Activated B cell treated with CpG ODN at 0.5 μM for 24 hours (primary cell): ENCODE results near the gene MAF. TPM values are rescaled to one million over a fixed set of nuclear protein-coding genes. Genes with fewer than 3 reads are reported as not detected.

ENCODE experiments used
- ATAC-seq: fragments of 200-7000 bp; cut with Tn5 transposase; one replicate; pipeline ENCODE4 v1.10.0; 2021; ENCODE audit warnings: low read depth, mild to moderate bottlenecking, moderate library complexity
- CTCF ChIA-PET: fragments of 350-600 bp; sonication (Branson Sonifier 250); formaldehyde crosslinking; loops from one replicate; lab custom pipeline; 2021; ENCODE audit warnings: antibody characterized with exemption; lab: Charles Lee
- POLR2A ChIA-PET: fragments of 350-600 bp; sonication (Branson Sonifier 250); formaldehyde crosslinking; loops from one replicate; lab custom pipeline; 2021; ENCODE audit warnings: antibody characterized with exemption; lab: Charles Lee
- DNase-seq: peaks from one replicate; pipeline ENCODE4 v3.0.0; 2022
- H3K27ac Mint-ChIP-seq: one replicate; pipeline ENCODE4 v1.8.0; 2020; ENCODE audit warnings: mixed read lengths
- H3K27me3 Mint-ChIP-seq: one replicate; pipeline ENCODE4 v1.8.0; 2021; ENCODE audit warnings: mixed read lengths
- H3K36me3 Mint-ChIP-seq: one replicate; pipeline ENCODE4 v1.8.0; 2021; ENCODE audit warnings: low read depth, mixed read lengths
- H3K4me1 Mint-ChIP-seq: one replicate; pipeline ENCODE4 v1.8.0; 2021; ENCODE audit warnings: mixed read lengths
- H3K4me3 Mint-ChIP-seq: one replicate; pipeline ENCODE4 v1.8.0; 2020; ENCODE audit warnings: mild to moderate bottlenecking, mixed read lengths
- H3K9me3 Mint-ChIP-seq: one replicate; pipeline ENCODE4 v1.8.0; 2020; ENCODE audit warnings: mixed read lengths
- intact Hi-C: fragments of 100-400 bp; cut with micrococcal nuclease; formaldehyde crosslinking; loops from one replicate; pipeline ENCODE4 v1.15.1; 2024
- total RNA-seq: library from RNA; stranded (reverse); gene quantifications from 2 replicates; pipeline ENCODE4 v1.2.3, GENCODE V29; 2022
- TF ChIP-seq, protein P1 (sequence below): fragments of 200-600 bp; IDR thresholded peaks from one replicate; pipeline ENCODE4 v1.8.0; 2022; ENCODE audit warnings: antibody characterized with exemption, mild to moderate bottlenecking

Gene MAF
- total RNA-seq, 1 donor from 2014 or later = 0.18 TPM

DNA sequence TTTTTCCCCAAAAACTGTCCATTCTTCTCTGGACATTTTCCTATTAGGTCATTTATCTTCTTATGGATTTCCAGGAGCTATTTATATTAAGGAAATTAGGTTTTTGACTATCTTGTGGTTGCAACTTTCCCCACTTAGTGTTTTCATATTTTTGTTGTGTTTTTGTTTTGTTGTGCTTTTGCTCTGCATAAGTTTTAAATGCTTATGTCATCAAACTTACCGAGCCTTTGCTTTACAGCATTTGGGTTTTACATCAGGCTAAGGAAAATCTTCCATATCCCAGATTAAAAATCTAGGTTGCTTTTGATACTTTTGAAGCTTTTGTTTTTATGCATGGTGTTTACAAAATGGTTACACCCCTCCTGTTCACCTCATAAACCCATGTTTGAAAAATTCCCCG is 27.5 kb downstream of the MAF start:
- intact Hi-C loops = no loop called here

DNA sequence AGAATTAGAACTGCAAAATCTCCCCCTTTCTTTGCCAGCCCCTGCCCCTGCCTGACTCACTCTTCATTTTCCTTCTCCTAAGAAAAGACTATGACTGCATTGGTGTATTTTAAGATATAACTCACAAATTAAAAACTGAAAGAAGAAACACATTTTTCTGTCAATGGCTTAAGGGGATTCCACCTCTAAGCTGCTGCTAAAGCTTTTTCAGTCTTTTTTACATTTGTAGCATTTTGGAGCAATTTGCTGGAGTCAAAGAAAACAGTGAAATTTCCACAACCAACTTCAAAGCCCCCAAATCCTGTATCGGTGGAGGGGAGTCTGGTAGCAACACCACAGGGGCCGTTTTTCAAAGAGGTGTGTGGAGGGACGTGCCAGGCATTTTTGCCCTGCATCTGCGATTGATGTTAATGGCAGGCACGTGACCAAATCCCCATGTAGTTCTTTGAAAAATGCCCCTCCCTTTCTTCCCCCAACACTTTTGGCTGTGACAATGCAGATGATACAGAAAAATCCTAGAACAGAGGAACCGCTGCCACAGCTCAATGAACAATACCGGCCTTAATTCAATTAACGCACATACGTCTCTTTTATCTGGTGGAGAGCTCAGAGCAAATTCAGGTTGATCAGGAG is 28.5 kb downstream of the MAF start:
- Mint-ChIP-seq H3K9me3 (no peaks in the 10 kb centered on the region), H3K36me3 (no peaks in the 10 kb centered on the region), H3K27ac (no peak overlapping the region), H3K4me1 (no peaks in the 10 kb centered on the region), H3K4me3 (no peak overlapping the region), H3K27me3 (peaks cover 20% of the 10 kb centered on the region)
- DNase-seq (no peak), ATAC-seq (no peak)
- POLR2A ChIA-PET = no interaction called here
- CTCF ChIA-PET = interaction anchor here (0.7 kb wide), 1 partner anchor 30 kb away, joined by 3 read pairs; no protein-coding TSS in a partner anchor
- intact Hi-C loops = no loop called here
- TF ChIP-seq, protein P1, sequence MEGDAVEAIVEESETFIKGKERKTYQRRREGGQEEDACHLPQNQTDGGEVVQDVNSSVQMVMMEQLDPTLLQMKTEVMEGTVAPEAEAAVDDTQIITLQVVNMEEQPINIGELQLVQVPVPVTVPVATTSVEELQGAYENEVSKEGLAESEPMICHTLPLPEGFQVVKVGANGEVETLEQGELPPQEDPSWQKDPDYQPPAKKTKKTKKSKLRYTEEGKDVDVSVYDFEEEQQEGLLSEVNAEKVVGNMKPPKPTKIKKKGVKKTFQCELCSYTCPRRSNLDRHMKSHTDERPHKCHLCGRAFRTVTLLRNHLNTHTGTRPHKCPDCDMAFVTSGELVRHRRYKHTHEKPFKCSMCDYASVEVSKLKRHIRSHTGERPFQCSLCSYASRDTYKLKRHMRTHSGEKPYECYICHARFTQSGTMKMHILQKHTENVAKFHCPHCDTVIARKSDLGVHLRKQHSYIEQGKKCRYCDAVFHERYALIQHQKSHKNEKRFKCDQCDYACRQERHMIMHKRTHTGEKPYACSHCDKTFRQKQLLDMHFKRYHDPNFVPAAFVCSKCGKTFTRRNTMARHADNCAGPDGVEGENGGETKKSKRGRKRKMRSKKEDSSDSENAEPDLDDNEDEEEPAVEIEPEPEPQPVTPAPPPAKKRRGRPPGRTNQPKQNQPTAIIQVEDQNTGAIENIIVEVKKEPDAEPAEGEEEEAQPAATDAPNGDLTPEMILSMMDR = no peak

More for the DNA sequence above, 27.5 kb downstream of the MAF start:
- no peak for ATAC-seq
- CTCF ChIA-PET = no interaction called here
- Mint-ChIP-seq H3K27ac (no peak overlapping the region), H3K4me1 (no peaks in the 10 kb centered on the region), H3K27me3 (peaks cover 25% of the 10 kb centered on the region), H3K9me3 (no peaks in the 10 kb centered on the region), H3K36me3 (no peaks in the 10 kb centered on the region), H3K4me3 (no peak overlapping the region)
- DNase-seq = no peak
- POLR2A ChIA-PET = no interaction called here
- TF ChIP-seq, protein P1 = no peak

DNA sequence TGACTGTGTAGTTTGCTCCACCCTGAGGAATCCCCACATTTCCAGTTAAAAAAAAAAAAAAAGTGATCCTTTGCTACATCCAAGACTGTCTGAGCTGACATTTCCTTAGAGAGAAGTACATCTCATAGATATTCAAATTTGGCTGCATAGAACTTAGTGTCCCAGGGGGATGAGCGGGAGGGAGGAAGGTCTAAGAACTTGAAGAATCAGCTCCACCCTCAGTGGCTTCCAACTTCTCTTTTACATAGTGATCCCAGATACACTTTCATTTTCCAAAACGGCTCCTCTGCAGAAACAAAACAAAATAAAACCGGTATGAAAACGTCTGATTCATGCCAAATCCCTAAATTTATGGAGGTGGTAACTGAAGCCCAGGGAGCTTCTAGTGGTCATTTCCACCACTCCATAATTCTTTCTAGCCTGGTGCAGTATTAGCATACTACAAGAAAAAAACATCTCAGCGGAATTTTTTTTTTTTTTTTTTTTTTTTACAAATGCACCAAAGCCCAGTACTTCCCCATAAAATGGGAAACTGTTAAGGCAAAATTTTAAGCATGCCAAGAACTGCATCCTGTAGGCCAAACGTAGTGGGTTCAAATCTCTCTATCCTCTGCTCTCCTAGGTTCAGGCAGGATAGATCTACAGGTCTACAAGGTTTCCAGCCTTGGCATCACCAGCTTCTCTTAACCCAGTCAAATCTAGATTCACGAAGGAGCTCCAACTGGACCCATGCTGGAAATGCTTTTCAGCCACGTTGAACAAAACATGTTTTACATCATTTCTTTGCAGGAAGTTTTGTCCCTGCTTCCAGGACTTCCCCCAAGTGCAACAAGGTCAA is 29.3 kb downstream of the MAF start:
- ChIA-PET CTCF (interaction anchor here (0.7 kb wide), 1 partner anchor 31 kb away, joined by 3 read pairs; no protein-coding TSS in a partner anchor), POLR2A (no interaction called here)
- H3K27ac Mint-ChIP-seq = no peak overlapping the region
- no peaks in the 10 kb centered on the region for H3K9me3 Mint-ChIP-seq
- ATAC-seq (no peak), DNase-seq (no peak)
- H3K4me1 Mint-ChIP-seq = no peaks in the 10 kb centered on the region
- TF ChIP-seq, protein P1 = no peak
- intact Hi-C loops = no loop called here
- H3K27me3 Mint-ChIP-seq = peaks cover 16% of the 10 kb centered on the region
- no peak overlapping the region for H3K4me3 Mint-ChIP-seq
- no peaks in the 10 kb centered on the region for H3K36me3 Mint-ChIP-seq

DNA sequence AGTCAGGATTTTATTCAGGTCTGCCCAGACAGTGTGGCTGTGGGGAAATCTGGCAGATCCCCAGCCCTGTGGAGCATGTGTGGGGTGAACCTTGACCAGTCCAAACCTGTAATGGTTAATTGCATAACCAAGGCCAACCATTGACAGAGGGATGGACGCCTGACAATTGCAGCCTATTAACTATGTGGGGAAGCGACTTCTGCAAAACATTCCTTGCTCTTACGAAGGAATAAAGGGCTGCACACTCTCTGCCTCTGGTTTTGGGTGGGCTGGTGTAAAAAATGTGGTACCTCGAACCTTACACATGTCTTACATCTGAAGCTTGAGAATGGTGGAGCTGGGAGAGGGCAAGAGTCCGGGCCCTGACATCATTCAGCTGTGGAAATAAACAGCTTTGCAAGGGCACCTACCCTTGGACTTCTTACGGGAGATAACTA is 35.8 kb downstream of the MAF start:
- intact Hi-C loops = no loop called here
- Mint-ChIP-seq H3K36me3 (no peaks in the 10 kb centered on the region), H3K4me1 (no peaks in the 10 kb centered on the region), H3K9me3 (no peaks in the 10 kb centered on the region), H3K4me3 (no peak overlapping the region), H3K27me3 (peaks cover 5% of the 10 kb centered on the region), H3K27ac (no peak overlapping the region)
- ChIA-PET POLR2A (no interaction called here), CTCF (no interaction called here)
- TF ChIP-seq, protein P1 = no peak
- ATAC-seq (no peak), DNase-seq (no peak)

DNA sequence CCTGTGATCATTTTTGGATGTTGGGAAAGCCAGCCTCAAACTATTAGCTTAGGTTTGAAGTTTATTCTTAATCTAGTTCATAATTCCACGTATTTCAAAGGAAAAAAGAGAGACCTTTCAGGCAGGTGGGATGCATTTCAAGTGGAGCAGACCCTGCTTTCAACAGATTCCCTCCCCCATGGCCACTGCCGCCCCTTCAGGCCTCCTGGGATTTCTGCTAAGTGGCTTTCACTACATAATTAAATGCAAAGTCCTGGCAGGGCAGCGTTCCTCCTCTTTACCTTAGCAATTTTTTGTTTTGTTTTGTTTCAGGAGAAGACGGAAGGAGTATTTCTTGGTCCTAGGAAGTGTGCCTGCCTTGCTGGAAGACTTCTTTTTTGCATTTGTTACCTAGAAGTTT is 36.6 kb downstream of the MAF start:
- CTCF ChIA-PET = no interaction called here
- POLR2A ChIA-PET = no interaction called here
- no peak overlapping the region for H3K27ac Mint-ChIP-seq

More for the DNA sequence above, 36.6 kb downstream of the MAF start:
- H3K4me1 Mint-ChIP-seq = no peaks in the 10 kb centered on the region
- no peak overlapping the region for H3K4me3 Mint-ChIP-seq
- intact Hi-C loops = no loop called here
- H3K9me3 Mint-ChIP-seq = no peaks in the 10 kb centered on the region
- TF ChIP-seq, protein P1 = no peak
- DNase-seq (no peak), ATAC-seq (no peak)
- H3K27me3 Mint-ChIP-seq = peaks cover 5% of the 10 kb centered on the region
- no peaks in the 10 kb centered on the region for H3K36me3 Mint-ChIP-seq
